Activated CD8-positive, alpha-beta T cell treated with anti-CD3 and anti-CD28 coated beads for 36 hours (primary cell): ENCODE data around the gene ERF. TPM values are rescaled to one million over a fixed set of nuclear protein-coding genes. Genes with fewer than 3 reads are reported as not detected.

Source experiments
- ATAC-seq: fragments of 200-7000 bp; cut with Tn5 transposase; one replicate; pipeline ENCODE4 v1.10.0; 2021; ENCODE audit warnings: mild to moderate bottlenecking, moderate library complexity
- CTCF ChIA-PET: fragments of 350-600 bp; sonication (Branson Sonifier 250); formaldehyde crosslinking; loops from one replicate; lab custom pipeline; 2021; ENCODE audit warnings: antibody characterized with exemption; lab: Charles Lee
- POLR2A ChIA-PET: fragments of 350-600 bp; sonication (Branson Sonifier 250); formaldehyde crosslinking; loops from one replicate; lab custom pipeline; 2021; ENCODE audit warnings: antibody characterized with exemption; lab: Charles Lee
- DNase-seq: peaks from one replicate; pipeline ENCODE4 v3.0.0-alpha.2; 2020
- H3K27ac Mint-ChIP-seq: one replicate; pipeline ENCODE4 v1.8.0; 2021; ENCODE audit warnings: mild to moderate bottlenecking, mixed read lengths
- H3K27me3 Mint-ChIP-seq: one replicate; pipeline ENCODE4 v1.8.0; 2021; ENCODE audit warnings: mixed read lengths
- H3K36me3 Mint-ChIP-seq: one replicate; pipeline ENCODE4 v1.8.0; 2021; ENCODE audit warnings: low read depth, mixed read lengths
- H3K4me1 Mint-ChIP-seq: one replicate; pipeline ENCODE4 v1.8.0; 2021; ENCODE audit warnings: low read depth, mixed read lengths
- H3K4me3 Mint-ChIP-seq: one replicate; pipeline ENCODE4 v1.8.0; 2021; ENCODE audit warnings: mild to moderate bottlenecking, moderate library complexity, mixed read lengths
- H3K9me3 Mint-ChIP-seq: one replicate; pipeline ENCODE4 v1.8.0; 2021; ENCODE audit warnings: mixed read lengths
- CTCF ChIP-seq: fragments of 200-600 bp; IDR thresholded peaks from one replicate; pipeline ENCODE4 v1.8.0; 2022; ENCODE audit warnings: antibody characterized with exemption, mild to moderate bottlenecking
- intact Hi-C: fragments of 100-400 bp; cut with micrococcal nuclease; formaldehyde crosslinking; loops from one replicate; pipeline ENCODE4 v1.10.0; 2022
- total RNA-seq, 2 experiments: library from RNA; stranded (reverse); gene quantifications; one replicate each; pipeline ENCODE4 v1.2.3, GENCODE V29; 2021

ERF gene
- total RNA-seq, 2 experiments from 2014 or later: 60.0 to 69.2 TPM

DNA sequence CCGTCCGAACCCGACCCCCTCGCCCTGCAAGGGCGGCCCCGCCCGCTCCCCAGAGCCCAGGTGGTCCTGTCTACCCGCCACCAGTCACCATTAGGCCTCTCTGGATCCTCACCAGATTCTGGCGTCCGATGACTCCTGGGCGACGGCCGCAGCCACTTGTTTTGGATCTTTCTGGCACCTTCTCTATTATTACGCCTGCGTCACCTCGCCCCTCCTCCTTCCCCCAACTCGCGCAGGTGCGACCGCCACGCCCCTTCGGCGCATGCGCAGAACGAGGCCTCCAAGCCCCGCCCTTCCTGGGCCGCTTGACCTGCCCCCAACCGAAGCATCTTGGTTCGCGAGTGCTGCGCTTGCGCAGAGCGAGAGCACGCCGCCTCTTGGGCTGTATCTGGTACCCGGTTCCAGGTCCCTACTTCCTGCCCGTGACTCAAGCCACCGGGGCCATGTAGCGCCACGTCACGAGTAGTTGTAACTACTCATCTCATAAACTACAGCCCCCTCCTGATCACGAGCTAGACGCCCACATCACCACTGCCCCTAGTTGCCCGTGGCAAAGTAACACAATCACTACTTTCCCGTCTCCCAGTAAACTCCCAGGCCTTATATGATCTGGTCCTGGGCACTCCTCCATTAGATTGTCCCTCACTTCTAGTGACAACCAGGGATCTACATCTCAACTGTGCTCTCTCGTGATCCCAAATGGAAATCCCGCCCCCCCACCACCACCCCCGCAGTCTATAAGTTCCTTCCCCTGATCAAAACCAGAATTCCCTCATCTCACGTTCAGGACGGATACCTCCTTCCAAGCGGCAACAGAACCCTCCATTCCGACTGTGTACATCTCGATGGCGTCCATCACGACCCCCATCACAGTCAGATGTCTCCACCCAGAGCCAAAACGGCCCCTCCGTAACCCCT is 37.1 kb downstream of the ERF start, which contains the start of gene DEDD2:
DEDD2 (minus strand) TSS at position 158 of the 918 bp plus-strand sequence. CDS start 670 bp downstream, outside the sequence.
- CTCF ChIA-PET: interaction anchor here (0.6 to 2.6 kb wide), 8 partner anchors 17 to 85 kb away, joined by 3 to 14 read pairs (median 4); partner anchors contain the start of genes GSK3A and POU2F2
- H3K27me3 Mint-ChIP-seq: no peaks in the 10 kb centered on the region

GRCh38 chr19:42216653-42217519 is 38.0 kb downstream of the ERF start:
- Mint-ChIP-seq H3K4me1 (peaks cover 61% of the 10 kb centered on the region), H3K27ac (peak overlapping the region; percentile 100), H3K4me3 (peak overlapping the region; percentile 99), H3K27me3 (no peaks in the 10 kb centered on the region), H3K36me3 (peaks cover 30% of the 10 kb centered on the region), H3K9me3 (no peaks in the 10 kb centered on the region)
- ChIA-PET CTCF (interaction anchor here (0.6 to 3.2 kb wide), 10 partner anchors 16 to 93 kb away, joined by 3 to 14 read pairs (median 4); partner anchors contain the start of gene POU2F2), POLR2A (interaction anchor here (0.6 to 17.2 kb wide), 6 partner anchors 14 to 909 kb away, joined by 3 to 195 read pairs (median 4); partner anchors contain the start of gene GSK3A)
- DNase-seq (peak; percentile 51), ATAC-seq (no peak)
- intact Hi-C loops: no loop called here
- no peak for TF ChIP-seq CTCF

More for the DNA sequence above, 37.1 kb downstream of the ERF start, which contains the start of gene DEDD2:
- H3K9me3 Mint-ChIP-seq: no peaks in the 10 kb centered on the region
- POLR2A ChIA-PET: interaction anchor here (0.8 to 17.2 kb wide), 3 partner anchors 16 to 63 kb away, joined by 4 to 195 read pairs (median 10); partner anchors contain the start of gene GSK3A
- H3K36me3 Mint-ChIP-seq: peaks cover 34% of the 10 kb centered on the region
- peak within 1 kb of the TSS; percentile 99 for H3K4me3 Mint-ChIP-seq
- ATAC-seq (peak; percentile 82), DNase-seq (peak; percentile 99)
- no peak for TF ChIP-seq CTCF
- H3K4me1 Mint-ChIP-seq: peaks cover 65% of the 10 kb centered on the region
- peak within 1 kb of the TSS; percentile 100 for H3K27ac Mint-ChIP-seq
- intact Hi-C loops: no loop called here

DNA sequence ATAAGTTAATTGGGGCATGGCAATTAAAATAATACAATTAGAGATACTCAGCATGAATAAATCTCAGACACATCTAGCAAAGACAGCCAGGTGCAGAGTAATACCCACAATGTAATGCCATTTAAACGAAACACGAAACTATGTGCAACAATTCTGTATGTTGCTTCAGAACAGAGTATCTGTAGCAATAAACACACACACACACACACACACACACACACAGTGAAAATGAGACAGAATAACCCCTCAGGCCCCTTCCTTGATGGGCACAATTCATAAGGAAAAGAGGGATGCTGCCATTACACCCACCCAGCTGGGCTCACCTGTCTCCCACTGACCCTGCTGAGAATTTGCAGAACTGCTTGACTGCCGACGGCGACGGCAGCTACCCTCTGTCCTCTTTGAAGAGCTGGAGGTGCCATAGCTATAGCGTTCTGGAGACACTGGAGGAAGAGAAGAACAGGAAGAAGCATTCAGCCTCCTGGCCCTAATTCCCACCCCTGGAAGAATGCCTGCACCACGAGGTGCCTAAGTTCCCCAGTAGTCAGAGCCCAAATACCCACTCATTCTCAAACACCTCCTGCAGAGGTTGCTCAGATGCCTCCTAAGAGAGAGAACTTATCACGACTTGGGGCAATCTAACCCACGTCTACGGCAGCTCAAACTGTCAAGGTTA is 40.0 kb downstream of the ERF start:
- intact Hi-C loops: no loop called here
- H3K27me3 Mint-ChIP-seq: no peaks in the 10 kb centered on the region
- no peak for TF ChIP-seq CTCF
- DNase-seq: no peak
- peaks cover 55% of the 10 kb centered on the region for H3K4me1 Mint-ChIP-seq
- CTCF ChIA-PET: interaction anchor here (1.2 to 3.2 kb wide), 6 partner anchors 14 to 106 kb away, joined by 4 to 14 read pairs (median 8); partner anchors contain the start of gene POU2F2
- POLR2A ChIA-PET: interaction anchor here (1.0 to 17.2 kb wide), 2 partner anchors 25 to 67 kb away, joined by 4 to 195 read pairs; partner anchors contain the start of gene GSK3A
- peak overlapping the region; percentile 99 for H3K4me3 Mint-ChIP-seq
- H3K27ac Mint-ChIP-seq: peak overlapping the region; percentile 18
- ATAC-seq: no peak
- H3K9me3 Mint-ChIP-seq: no peaks in the 10 kb centered on the region
- peaks cover 30% of the 10 kb centered on the region for H3K36me3 Mint-ChIP-seq

DNA sequence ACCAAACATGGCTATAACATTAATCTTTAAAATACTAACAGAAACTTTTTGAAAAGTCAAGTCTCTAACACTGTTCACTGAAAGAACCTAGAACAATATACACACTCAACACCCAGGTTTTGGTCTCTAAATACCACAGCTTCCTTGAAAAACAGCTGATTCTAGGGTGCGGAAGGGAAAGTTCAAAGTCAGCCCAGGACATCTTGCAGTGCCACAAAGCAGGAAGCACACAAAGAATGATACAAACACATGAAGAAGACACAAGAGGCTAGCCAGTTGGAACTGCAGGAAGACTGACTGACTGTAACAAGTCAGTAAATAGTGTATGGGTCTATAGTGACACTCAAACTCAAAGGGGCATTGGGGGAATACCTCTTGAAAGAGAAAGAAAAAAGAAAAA is 42.0 kb downstream of the ERF start:
- ATAC-seq: no peak
- H3K27ac Mint-ChIP-seq: peak overlapping the region; percentile 72
- H3K4me3 Mint-ChIP-seq: no peak overlapping the region
- no peaks in the 10 kb centered on the region for H3K9me3 Mint-ChIP-seq
- TF ChIP-seq CTCF: no peak
- H3K36me3 Mint-ChIP-seq: peaks cover 44% of the 10 kb centered on the region
- peaks cover 52% of the 10 kb centered on the region for H3K4me1 Mint-ChIP-seq
- H3K27me3 Mint-ChIP-seq: no peaks in the 10 kb centered on the region
- POLR2A ChIA-PET: interaction anchor here (1.0 kb wide), 1 partner anchor 109 kb away, joined by 3 read pairs; no protein-coding TSS in a partner anchor
- CTCF ChIA-PET: no interaction called here
- intact Hi-C loops: no loop called here
- DNase-seq: no peak
